Measurements from ENCODE around the gene SULF2.

DNA sequence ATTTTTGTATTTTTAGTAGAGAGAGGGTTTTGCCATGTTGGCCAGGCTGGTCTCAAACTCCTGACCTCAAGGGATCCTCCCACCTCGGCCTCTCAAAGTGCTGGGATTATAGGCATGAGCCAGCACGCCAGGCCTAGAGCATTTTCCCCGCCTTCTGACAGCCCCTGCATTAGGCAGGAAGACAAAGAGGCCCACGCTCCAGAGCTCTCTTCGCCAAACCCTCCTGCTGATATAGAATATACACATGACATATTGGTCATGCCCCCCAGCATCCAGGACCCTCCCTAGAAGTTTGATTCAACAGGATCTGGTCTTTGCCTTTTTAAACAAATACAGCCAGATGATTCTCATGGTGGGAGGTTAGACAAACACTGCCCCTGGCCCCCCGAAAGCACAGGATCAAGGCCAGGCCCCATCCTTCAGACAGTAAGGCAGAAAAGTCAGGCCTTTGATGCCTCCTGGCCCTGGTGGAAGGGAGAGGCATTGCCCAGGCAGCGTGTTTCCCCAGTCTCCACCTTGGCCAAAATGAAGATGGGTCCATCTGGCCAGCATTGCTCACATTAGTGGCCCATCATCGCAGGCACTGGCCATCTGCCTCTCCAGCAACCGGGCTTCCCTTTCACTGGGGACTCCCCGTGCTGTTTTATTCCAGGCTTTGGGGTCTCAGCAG, 4.4 kb downstream of the SULF2 start:
- TF ChIP-seq SPI1 (IDR thresholded peaks at IDR 0.05; ENCODE audit: borderline replicate concordance, low read depth) (no peak), POLR2AphosphoS5 (IDR thresholded peaks at IDR 0.05; ENCODE audit: low read depth) (no peak), GABPA (IDR thresholded peaks at IDR 0.05; ENCODE audit: low read depth) (no peak)
- TF ChIP-seq, protein P1, sequence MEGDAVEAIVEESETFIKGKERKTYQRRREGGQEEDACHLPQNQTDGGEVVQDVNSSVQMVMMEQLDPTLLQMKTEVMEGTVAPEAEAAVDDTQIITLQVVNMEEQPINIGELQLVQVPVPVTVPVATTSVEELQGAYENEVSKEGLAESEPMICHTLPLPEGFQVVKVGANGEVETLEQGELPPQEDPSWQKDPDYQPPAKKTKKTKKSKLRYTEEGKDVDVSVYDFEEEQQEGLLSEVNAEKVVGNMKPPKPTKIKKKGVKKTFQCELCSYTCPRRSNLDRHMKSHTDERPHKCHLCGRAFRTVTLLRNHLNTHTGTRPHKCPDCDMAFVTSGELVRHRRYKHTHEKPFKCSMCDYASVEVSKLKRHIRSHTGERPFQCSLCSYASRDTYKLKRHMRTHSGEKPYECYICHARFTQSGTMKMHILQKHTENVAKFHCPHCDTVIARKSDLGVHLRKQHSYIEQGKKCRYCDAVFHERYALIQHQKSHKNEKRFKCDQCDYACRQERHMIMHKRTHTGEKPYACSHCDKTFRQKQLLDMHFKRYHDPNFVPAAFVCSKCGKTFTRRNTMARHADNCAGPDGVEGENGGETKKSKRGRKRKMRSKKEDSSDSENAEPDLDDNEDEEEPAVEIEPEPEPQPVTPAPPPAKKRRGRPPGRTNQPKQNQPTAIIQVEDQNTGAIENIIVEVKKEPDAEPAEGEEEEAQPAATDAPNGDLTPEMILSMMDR (IDR thresholded peaks at IDR 0.05; ENCODE audit: insufficient read depth, low read length), result no peak
- TF ChIP-seq, protein P2, sequence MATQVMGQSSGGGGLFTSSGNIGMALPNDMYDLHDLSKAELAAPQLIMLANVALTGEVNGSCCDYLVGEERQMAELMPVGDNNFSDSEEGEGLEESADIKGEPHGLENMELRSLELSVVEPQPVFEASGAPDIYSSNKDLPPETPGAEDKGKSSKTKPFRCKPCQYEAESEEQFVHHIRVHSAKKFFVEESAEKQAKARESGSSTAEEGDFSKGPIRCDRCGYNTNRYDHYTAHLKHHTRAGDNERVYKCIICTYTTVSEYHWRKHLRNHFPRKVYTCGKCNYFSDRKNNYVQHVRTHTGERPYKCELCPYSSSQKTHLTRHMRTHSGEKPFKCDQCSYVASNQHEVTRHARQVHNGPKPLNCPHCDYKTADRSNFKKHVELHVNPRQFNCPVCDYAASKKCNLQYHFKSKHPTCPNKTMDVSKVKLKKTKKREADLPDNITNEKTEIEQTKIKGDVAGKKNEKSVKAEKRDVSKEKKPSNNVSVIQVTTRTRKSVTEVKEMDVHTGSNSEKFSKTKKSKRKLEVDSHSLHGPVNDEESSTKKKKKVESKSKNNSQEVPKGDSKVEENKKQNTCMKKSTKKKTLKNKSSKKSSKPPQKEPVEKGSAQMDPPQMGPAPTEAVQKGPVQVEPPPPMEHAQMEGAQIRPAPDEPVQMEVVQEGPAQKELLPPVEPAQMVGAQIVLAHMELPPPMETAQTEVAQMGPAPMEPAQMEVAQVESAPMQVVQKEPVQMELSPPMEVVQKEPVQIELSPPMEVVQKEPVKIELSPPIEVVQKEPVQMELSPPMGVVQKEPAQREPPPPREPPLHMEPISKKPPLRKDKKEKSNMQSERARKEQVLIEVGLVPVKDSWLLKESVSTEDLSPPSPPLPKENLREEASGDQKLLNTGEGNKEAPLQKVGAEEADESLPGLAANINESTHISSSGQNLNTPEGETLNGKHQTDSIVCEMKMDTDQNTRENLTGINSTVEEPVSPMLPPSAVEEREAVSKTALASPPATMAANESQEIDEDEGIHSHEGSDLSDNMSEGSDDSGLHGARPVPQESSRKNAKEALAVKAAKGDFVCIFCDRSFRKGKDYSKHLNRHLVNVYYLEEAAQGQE (IDR thresholded peaks at IDR 0.05; ENCODE audit: insufficient replicate concordance, low read depth), result no peak
